Measurements from ENCODE around the gene ZNRD2.

DNA sequence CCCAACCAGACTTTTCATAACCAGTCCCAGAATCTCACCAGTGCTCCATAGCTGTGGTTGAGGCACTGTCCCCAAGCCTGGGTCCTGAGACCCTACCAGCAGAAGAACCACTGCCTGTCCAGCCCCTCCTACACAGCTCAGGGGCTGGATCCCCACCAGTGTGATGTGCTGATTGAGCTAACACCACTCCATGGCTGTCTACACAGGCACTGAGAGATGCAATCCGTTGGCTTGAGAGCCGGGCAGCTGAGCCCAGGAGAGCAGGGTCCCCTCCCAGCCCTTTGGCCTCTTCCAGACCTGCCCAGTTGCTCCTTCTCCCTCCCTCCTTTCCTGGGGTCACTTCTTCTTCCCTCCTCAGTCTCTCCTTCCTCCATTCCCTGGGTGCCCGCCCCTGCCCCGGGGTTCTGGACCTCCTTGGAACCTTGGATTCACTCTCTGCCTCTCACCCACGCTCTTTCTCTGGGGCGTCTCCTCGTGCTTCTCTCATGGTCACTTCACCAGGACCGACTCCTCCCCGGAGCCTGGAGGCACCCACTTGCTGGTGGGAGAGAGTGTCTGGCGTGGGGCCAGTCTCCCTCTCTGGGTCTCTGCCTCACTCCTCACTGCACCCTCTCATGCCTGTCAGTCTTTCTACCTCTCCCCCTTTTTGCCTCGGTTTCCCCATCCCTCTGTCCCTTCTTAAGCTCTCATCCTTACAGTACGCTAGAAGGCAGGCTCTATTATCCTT lies 46.1 kb upstream of the ZNRD2 start:
- TF ChIP-seq, protein P1, sequence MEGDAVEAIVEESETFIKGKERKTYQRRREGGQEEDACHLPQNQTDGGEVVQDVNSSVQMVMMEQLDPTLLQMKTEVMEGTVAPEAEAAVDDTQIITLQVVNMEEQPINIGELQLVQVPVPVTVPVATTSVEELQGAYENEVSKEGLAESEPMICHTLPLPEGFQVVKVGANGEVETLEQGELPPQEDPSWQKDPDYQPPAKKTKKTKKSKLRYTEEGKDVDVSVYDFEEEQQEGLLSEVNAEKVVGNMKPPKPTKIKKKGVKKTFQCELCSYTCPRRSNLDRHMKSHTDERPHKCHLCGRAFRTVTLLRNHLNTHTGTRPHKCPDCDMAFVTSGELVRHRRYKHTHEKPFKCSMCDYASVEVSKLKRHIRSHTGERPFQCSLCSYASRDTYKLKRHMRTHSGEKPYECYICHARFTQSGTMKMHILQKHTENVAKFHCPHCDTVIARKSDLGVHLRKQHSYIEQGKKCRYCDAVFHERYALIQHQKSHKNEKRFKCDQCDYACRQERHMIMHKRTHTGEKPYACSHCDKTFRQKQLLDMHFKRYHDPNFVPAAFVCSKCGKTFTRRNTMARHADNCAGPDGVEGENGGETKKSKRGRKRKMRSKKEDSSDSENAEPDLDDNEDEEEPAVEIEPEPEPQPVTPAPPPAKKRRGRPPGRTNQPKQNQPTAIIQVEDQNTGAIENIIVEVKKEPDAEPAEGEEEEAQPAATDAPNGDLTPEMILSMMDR (conservative IDR thresholded peaks at IDR 0.05; ENCODE audit: low read depth, low read length): no peak
- no peak for TF ChIP-seq EZH2phosphoT487 (IDR thresholded peaks at IDR 0.05; ENCODE audit: borderline replicate concordance, low read length)
